ENCODE data around the gene CKAP2L. TPM values are rescaled to one million over a fixed set of nuclear protein-coding genes. Genes with fewer than 3 reads are reported as not detected.

CKAP2L gene
- total and polyA plus RNA-seq, 9 of the 15 experiments (the other 6 are each of a cell fraction or from before 2014, with no cell fraction given) = 10.4 to 21.9 (median 14.2) TPM

DNA sequence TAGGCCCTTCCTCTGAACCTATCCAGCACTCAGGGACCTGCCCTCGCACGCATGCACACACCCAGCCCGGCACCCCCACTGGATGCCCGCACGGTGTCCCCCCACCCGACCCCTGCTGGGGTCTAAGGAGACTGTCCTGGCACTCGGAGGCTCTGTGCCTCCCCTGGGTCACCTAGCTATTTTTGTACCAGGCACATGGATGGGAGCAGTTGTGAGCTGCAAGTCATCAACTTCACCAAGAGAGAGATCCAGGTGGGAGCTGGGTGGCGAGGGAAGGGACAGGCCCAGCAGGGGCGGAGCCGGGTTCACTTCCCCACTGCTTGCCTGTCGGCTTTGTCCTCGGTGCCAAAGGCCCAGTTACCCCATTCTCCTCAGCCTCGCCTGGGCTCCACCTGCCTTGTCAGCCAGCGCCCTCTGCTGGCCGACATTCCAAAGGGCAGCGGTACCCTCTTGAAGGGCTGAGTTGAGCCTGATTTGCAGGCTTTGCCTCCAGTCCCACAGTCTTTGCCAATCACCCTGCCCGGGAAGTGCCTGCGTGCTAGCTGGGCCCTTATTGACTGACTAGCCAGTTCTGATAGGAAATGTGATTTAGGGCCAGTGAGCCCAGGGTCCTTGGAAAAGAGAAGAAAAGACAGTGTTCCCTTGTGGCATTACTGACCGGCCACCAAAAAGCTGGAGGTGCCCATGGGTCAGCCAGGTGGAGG is 37.8 kb downstream of the CKAP2L start (continued):
- TF ChIP-seq VEZF1 (CRISPR knock-in tag; IDR thresholded peaks at IDR 0.05) = no peak
- no peak; the same call in 1 of the 2 replicates for TF ChIP-seq POLR2G (IDR thresholded peaks at IDR 0.05; ENCODE audit: low read depth, low read length)
- TF ChIP-seq RBFOX2 (IDR thresholded peaks at IDR 0.05; ENCODE audit: low read depth, low read length) = peak; percentile 48
- TF ChIP-seq GTF2F1 (IDR thresholded peaks at IDR 0.05; ENCODE audit: low read depth, low read length) = no peak
- TF ChIP-seq SRF (CRISPR knock-in tag; IDR thresholded peaks at IDR 0.05) = no peak
- TF ChIP-seq, protein P1, sequence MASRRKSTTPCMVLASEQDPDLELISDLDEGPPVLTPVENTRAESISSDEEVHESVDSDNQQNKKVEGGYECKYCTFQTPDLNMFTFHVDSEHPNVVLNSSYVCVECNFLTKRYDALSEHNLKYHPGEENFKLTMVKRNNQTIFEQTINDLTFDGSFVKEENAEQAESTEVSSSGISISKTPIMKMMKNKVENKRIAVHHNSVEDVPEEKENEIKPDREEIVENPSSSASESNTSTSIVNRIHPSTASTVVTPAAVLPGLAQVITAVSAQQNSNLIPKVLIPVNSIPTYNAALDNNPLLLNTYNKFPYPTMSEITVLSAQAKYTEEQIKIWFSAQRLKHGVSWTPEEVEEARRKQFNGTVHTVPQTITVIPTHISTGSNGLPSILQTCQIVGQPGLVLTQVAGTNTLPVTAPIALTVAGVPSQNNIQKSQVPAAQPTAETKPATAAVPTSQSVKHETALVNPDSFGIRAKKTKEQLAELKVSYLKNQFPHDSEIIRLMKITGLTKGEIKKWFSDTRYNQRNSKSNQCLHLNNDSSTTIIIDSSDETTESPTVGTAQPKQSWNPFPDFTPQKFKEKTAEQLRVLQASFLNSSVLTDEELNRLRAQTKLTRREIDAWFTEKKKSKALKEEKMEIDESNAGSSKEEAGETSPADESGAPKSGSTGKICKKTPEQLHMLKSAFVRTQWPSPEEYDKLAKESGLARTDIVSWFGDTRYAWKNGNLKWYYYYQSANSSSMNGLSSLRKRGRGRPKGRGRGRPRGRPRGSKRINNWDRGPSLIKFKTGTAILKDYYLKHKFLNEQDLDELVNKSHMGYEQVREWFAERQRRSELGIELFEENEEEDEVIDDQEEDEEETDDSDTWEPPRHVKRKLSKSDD (conservative IDR thresholded peaks at IDR 0.05; ENCODE audit: low read length) = no peak
- TF ChIP-seq, protein P2, sequence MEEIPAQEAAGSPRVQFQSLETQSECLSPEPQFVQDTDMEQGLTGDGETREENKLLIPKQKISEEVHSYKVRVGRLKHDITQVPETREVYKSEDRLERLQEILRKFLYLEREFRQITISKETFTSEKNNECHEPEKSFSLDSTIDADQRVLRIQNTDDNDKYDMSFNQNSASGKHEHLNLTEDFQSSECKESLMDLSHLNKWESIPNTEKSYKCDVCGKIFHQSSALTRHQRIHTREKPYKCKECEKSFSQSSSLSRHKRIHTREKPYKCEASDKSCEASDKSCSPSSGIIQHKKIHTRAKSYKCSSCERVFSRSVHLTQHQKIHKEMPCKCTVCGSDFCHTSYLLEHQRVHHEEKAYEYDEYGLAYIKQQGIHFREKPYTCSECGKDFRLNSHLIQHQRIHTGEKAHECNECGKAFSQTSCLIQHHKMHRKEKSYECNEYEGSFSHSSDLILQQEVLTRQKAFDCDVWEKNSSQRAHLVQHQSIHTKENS (CRISPR knock-in tag; IDR thresholded peaks at IDR 0.05) = no peak
- 0 out of 2 replicates have a peak, but pooled peaks have one; percentile 17 for TF ChIP-seq ZNF134 (CRISPR knock-in tag; conservative IDR thresholded peaks at IDR 0.05)
- TF ChIP-seq LEF1 (IDR thresholded peaks at IDR 0.05) = no peak
